WERI-Rb-1 (cell line): ENCODE measurements around the gene PCYT2.

Experiments
- DNase-seq: peaks from one replicate; pipeline ENCODE4 v3.0.0-alpha.2; 2020
- H3K27ac ChIP-seq: fragments of 250-450 bp; sonication (Bioruptor Pico); 2 replicates; pipeline ENCODE4 v1.5.1; 2020; ENCODE audit warnings: mild to moderate bottlenecking, moderate library complexity
- H3K27me3 ChIP-seq: fragments of 250-450 bp; sonication (Bioruptor Pico); 2 replicates; pipeline ENCODE4 v1.5.1; 2021; ENCODE audit warnings: mild to moderate bottlenecking, low read depth, moderate library complexity; ENCODE audit not compliant: insufficient read depth, severe bottlenecking
- H3K36me3 ChIP-seq: fragments of 250-450 bp; sonication (Bioruptor Pico); 2 replicates; pipeline ENCODE4 v1.5.1; 2020; ENCODE audit warnings: mild to moderate bottlenecking, moderate library complexity
- H3K4me3 ChIP-seq: 2 replicates; pipeline ENCODE4 v1.5.1; 2011; ENCODE audit warnings: low read depth, mild to moderate bottlenecking, control low read depth, low read length
- H3K9me3 ChIP-seq: fragments of 250-450 bp; sonication (Bioruptor Pico); 2 replicates; pipeline ENCODE4 v1.5.1; 2021; ENCODE audit warnings: mild to moderate bottlenecking, moderate library complexity; ENCODE audit not compliant: severe bottlenecking
- TF ChIP-seq, protein P1 (sequence below): IDR thresholded peaks from 2 replicates; pipeline ENCODE4 v1.5.1; 2011; ENCODE audit warnings: low read depth, mild to moderate bottlenecking, control low read depth, inconsistent platforms, low read length

Gene PCYT2

GRCh38 chr17:81868674-81869220 is 42.5 kb downstream of the PCYT2 start:
- TF ChIP-seq, protein P1, sequence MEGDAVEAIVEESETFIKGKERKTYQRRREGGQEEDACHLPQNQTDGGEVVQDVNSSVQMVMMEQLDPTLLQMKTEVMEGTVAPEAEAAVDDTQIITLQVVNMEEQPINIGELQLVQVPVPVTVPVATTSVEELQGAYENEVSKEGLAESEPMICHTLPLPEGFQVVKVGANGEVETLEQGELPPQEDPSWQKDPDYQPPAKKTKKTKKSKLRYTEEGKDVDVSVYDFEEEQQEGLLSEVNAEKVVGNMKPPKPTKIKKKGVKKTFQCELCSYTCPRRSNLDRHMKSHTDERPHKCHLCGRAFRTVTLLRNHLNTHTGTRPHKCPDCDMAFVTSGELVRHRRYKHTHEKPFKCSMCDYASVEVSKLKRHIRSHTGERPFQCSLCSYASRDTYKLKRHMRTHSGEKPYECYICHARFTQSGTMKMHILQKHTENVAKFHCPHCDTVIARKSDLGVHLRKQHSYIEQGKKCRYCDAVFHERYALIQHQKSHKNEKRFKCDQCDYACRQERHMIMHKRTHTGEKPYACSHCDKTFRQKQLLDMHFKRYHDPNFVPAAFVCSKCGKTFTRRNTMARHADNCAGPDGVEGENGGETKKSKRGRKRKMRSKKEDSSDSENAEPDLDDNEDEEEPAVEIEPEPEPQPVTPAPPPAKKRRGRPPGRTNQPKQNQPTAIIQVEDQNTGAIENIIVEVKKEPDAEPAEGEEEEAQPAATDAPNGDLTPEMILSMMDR: no peak
- peak overlapping the region; percentile 56 for H3K27ac ChIP-seq
- peak; percentile 66 for DNase-seq
- H3K4me3 ChIP-seq: no peak overlapping the region
- H3K27me3 ChIP-seq: no peaks in the 10 kb centered on the region
- no peaks in the 10 kb centered on the region for H3K9me3 ChIP-seq
- H3K36me3 ChIP-seq: peaks cover 51% of the 10 kb centered on the region

DNA sequence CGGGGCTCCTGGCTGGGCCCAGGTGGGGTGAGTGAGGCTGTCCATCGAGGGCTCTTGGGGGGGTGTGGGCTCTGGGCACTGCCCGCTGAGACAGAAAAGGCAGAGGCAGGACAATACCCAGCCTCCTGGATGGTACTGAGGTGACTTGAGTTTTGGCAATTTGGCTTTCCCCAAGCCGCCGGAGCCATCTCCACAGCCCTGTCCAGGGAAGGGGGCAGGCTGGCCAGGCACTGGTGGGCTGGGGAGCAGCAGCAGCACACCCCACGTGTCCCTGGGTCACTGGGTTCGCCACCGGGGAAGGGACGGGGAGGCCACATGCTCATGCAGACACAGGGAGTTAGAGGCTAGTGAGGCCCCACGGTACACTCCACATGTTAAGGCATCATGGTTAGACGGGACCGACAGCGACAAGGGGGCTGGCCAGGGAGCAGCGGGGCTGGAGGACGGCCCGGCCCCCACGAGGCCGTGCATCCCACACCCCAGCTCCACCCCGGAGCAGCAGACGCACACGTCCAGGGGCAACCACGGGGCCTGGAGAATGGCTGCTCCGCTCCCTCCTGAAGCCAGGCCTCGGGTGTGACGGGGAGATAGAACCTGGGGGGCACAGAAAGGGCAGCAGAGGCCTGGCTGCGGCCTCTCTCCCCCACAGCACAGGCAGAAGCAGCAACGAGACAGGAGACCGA is 43.1 kb downstream of the PCYT2 start:
- Histone ChIP-seq H3K27me3 (no peaks in the 10 kb centered on the region), H3K36me3 (peaks cover 56% of the 10 kb centered on the region), H3K4me3 (no peak overlapping the region), H3K9me3 (no peaks in the 10 kb centered on the region), H3K27ac (peak overlapping the region; percentile 42)
- DNase-seq: no peak
- TF ChIP-seq, protein P1: no peak

- TF ChIP-seq, protein P1: no peak
- Histone ChIP-seq H3K27ac (peak overlapping the region; percentile 42), H3K9me3 (no peaks in the 10 kb centered on the region), H3K27me3 (no peaks in the 10 kb centered on the region), H3K36me3 (peaks cover 58% of the 10 kb centered on the region), H3K4me3 (no peak overlapping the region)
- DNase-seq: peak; percentile 54
Measured at GRCh38 chr17:81867170-81867990, 43.8 kb downstream of the PCYT2 start.

DNA sequence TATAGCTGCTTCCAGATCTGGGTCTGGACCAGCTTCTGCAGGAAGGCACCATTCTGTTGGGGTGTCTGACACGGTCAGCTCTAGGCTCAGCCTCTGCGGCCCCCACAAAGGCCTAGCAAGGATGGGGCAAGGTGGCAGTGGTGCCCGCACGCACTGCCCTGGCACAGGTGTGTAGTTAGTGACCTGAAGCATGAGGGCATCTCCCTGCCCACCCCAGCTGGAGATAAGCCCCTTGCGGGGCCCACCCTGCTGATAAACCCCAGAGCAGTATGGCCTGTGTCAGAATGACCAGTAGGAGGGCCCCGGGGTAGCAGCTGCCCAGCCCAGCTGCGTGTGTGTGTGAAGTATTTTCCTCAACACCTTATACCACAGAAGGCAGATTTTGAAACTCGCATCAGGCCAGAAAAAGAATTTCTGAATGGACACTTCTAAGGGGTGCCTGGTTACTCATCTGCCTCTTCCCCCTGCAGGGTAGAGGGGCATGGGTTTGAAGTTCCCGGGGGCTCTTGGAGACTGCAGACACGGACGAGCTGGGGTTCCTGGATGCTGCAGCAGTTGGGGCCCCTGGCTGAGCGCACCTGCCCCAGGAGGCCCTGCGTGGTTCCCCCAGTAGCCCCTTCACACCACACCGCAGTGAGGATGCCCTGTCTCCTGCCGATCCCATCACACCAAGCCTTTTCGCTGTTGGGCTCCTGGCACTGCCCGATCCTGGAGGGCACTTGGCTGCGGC is 44.6 kb downstream of the PCYT2 start:
- Histone ChIP-seq H3K4me3 (no peak overlapping the region), H3K27ac (peak overlapping the region; percentile 42), H3K27me3 (no peaks in the 10 kb centered on the region), H3K36me3 (peaks cover 56% of the 10 kb centered on the region), H3K9me3 (no peaks in the 10 kb centered on the region)
- no peak for DNase-seq
- TF ChIP-seq, protein P1: 0 out of 2 replicates have a peak, but pooled peaks have one; percentile 4

GRCh38 chr17:81865733-81866439 is 45.3 kb downstream of the PCYT2 start:
- Histone ChIP-seq H3K4me3 (no peak overlapping the region), H3K27ac (peak overlapping the region; percentile 5; the same call in 1 of the 2 replicates), H3K9me3 (no peaks in the 10 kb centered on the region), H3K27me3 (no peaks in the 10 kb centered on the region), H3K36me3 (peaks cover 53% of the 10 kb centered on the region)
- TF ChIP-seq, protein P1: no peak
- DNase-seq: no peak
